OCI-LY1 (cell line): ENCODE results near the gene DNASE2.

Source experiments
- CTCF ChIP-seq: fragments of 200-600 bp; sonication (generic), shearing (Covaris generic); IDR thresholded peaks from 2 replicates; pipeline ENCODE4 v1.5.1; 2017; ENCODE audit warnings: mild to moderate bottlenecking, antibody characterized with exemption, low read length, moderate library complexity, mixed read lengths
- EZH2 ChIP-seq: fragments of 200-600 bp; sonication (generic), shearing (Covaris generic); IDR thresholded peaks from 2 replicates; pipeline ENCODE4 v1.8.0; 2017; ENCODE audit warnings: borderline replicate concordance, mixed run types, mild to moderate bottlenecking, antibody characterized with exemption, low read length, moderate library complexity, mixed read lengths

DNA sequence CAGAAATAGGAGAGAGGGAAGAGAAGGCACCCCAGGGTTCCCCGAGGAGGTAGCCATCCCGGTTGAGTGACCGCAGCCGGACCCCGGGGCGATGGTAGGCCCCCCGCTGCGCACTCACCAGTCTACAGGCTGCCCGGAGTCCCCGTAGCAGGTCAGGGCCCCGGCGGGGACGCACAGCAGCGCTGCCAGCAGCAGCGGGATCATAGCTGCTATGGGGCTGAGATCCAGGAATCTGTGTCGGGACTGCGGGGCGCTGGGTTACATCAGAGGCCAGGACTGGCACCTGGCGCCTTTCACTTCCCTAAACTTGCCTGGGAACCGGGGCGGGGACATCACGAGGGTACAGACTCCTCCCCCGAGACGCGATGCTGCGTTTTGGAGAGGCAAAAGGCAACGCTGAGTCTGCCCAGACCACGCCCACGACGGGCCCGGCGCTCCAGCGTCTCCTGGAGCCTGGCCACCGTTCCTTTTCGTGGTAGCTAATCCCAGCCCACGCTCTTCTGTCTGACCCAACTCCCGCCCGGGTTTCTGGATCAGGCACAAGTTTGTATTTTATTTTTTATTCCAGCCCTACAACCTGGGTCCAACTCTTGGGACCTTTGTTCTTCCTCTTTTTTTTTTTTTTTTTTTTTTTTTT is at the start of gene DNASE2:
- TF ChIP-seq CTCF (no peak), EZH2 (no peak)
